Type B pancreatic cell (in vitro differentiated cells): ENCODE measurements around the gene RAX. TPM values are rescaled to one million over a fixed set of nuclear protein-coding genes. Genes with fewer than 3 reads are reported as not detected.
A peak's percentile ranks its signal among the peaks of the same experiment; 100 is the strongest.

Source experiments
- DNase-seq: peaks from one replicate; pipeline ENCODE4 v3.0.0; 2021; ENCODE audit warnings: mixed read lengths; ENCODE audit not compliant: unreplicated experiment; ENCODE audit errors: extremely low spot score
- H3K27ac Mint-ChIP-seq: 2 replicates; pipeline ENCODE4 v1.8.0; 2021; ENCODE audit warnings: mild to moderate bottlenecking, mixed read lengths
- H3K27me3 Mint-ChIP-seq: 2 replicates; pipeline ENCODE4 v1.8.0; 2021; ENCODE audit warnings: mixed read lengths
- H3K36me3 Mint-ChIP-seq: 2 replicates; pipeline ENCODE4 v1.8.0; 2021; ENCODE audit warnings: mixed read lengths
- H3K4me1 Mint-ChIP-seq: one replicate; pipeline ENCODE4 v1.8.0; 2021; ENCODE audit warnings: mixed read lengths; ENCODE audit not compliant: unreplicated experiment
- H3K4me3 Mint-ChIP-seq: 2 replicates; pipeline ENCODE4 v1.8.0; 2021; ENCODE audit warnings: mild to moderate bottlenecking, mixed read lengths
- H3K9me3 Mint-ChIP-seq: 2 replicates; pipeline ENCODE4 v1.8.0; 2021; ENCODE audit warnings: mixed read lengths
- CTCF ChIP-seq: fragments of 200-600 bp; sonication (generic); conservative IDR thresholded peaks from 2 replicates; pipeline ENCODE4 v1.5.0; 2021; ENCODE audit warnings: antibody characterized with exemption, mild to moderate bottlenecking
- total RNA-seq: library from RNA; stranded (reverse); gene quantifications from 2 replicates; pipeline ENCODE4 v1.2.1, GENCODE V29; 2021; ENCODE audit warnings: low replicate concordance

RAX gene
- total RNA-seq, 1 donor from 2014 or later: not detected

GRCh38 chr18:59268721-59269562, 4.3 kb downstream of the RAX start:
- DNase-seq: peak; percentile 82
- H3K27me3 Mint-ChIP-seq: peaks cover 89% of the 10 kb centered on the region

GRCh38 chr18:59268127-59268720, 5.0 kb downstream of the RAX start:
- Mint-ChIP-seq H3K27ac (no peak overlapping the region), H3K36me3 (no peaks in the 10 kb centered on the region), H3K4me1 (peaks cover 17% of the 10 kb centered on the region), H3K4me3 (peak overlapping the region; percentile 78), H3K27me3 (peaks cover 90% of the 10 kb centered on the region), H3K9me3 (no peaks in the 10 kb centered on the region)
- no peak for TF ChIP-seq CTCF
- no peak for DNase-seq

More at GRCh38 chr18:59268721-59269562, 4.3 kb downstream of the RAX start:
- H3K4me3 Mint-ChIP-seq: peak overlapping the region; percentile 78
- no peaks in the 10 kb centered on the region for H3K9me3 Mint-ChIP-seq
- no peak overlapping the region for H3K27ac Mint-ChIP-seq
- H3K4me1 Mint-ChIP-seq: peaks cover 15% of the 10 kb centered on the region
- TF ChIP-seq CTCF: peak; percentile 33
- H3K36me3 Mint-ChIP-seq: no peaks in the 10 kb centered on the region

- H3K36me3 Mint-ChIP-seq: no peaks in the 10 kb centered on the region
- no peak for TF ChIP-seq CTCF
- DNase-seq: no peak
- H3K27me3 Mint-ChIP-seq: peaks cover 96% of the 10 kb centered on the region
- H3K4me1 Mint-ChIP-seq: peaks cover 17% of the 10 kb centered on the region
- H3K27ac Mint-ChIP-seq: no peak overlapping the region
- H3K4me3 Mint-ChIP-seq: peak overlapping the region; percentile 78
- no peaks in the 10 kb centered on the region for H3K9me3 Mint-ChIP-seq
These were observed 5.6 kb downstream of the RAX start for GRCh38 chr18:59267503-59268126.

GRCh38 chr18:59266886-59267502, 6.3 kb downstream of the RAX start:
- TF ChIP-seq CTCF: no peak
- peaks cover 17% of the 10 kb centered on the region for H3K4me1 Mint-ChIP-seq
- H3K9me3 Mint-ChIP-seq: no peaks in the 10 kb centered on the region
- no peak overlapping the region for H3K27ac Mint-ChIP-seq
- no peak for DNase-seq
- no peaks in the 10 kb centered on the region for H3K36me3 Mint-ChIP-seq
- peaks cover 98% of the 10 kb centered on the region for H3K27me3 Mint-ChIP-seq
- peak overlapping the region; percentile 78 for H3K4me3 Mint-ChIP-seq

GRCh38 chr18:59266459-59266858, 6.8 kb downstream of the RAX start:
- H3K9me3 Mint-ChIP-seq: no peaks in the 10 kb centered on the region
- no peak for TF ChIP-seq CTCF
- no peak for DNase-seq
- H3K27ac Mint-ChIP-seq: no peak overlapping the region
- peak overlapping the region; percentile 4 for H3K4me3 Mint-ChIP-seq
- peaks cover 98% of the 10 kb centered on the region for H3K27me3 Mint-ChIP-seq
- peaks cover 17% of the 10 kb centered on the region for H3K4me1 Mint-ChIP-seq
- no peaks in the 10 kb centered on the region for H3K36me3 Mint-ChIP-seq
